Measurements from ENCODE around the gene CMTM3.

The CMTM3 gene

GRCh38 chr16:66662445-66663194 is 58.1 kb downstream of the CMTM3 start:
- peak; percentile 28 for TF ChIP-seq CTCF (IDR thresholded peaks at IDR 0.05; ENCODE audit: borderline replicate concordance, control extremely low read depth, extremely low read depth, insufficient read depth, missing control alignments)
- in situ Hi-C loops (cut with MboI; ENCODE audit: low sequenced_read_pairs, unreplicated experiment) = no loop called here
- no peak for DNase-seq (ENCODE audit: low spot score)

Data from GM13976 (cell line).